ENCODE measurements around the gene METTL16.
"Not testable (repeated sequence)": the region's sequence is repeated elsewhere in the genome, so short reads cannot be mapped to it uniquely, and the experiment has no call there.

METTL16 gene

GRCh38 chr17:2542056-2542455, 30.4 kb upstream of the METTL16 start:
- TF ChIP-seq PAX5 (IDR thresholded peaks at IDR 0.05; ENCODE audit: insufficient read depth, low read length, severe bottlenecking) (no peak), POLR2AphosphoS5 (IDR thresholded peaks at IDR 0.05; ENCODE audit: low read depth, low read length) (no peak), POLR2A (IDR thresholded peaks at IDR 0.05; ENCODE audit: low read depth, low read length) (no peak), POU2F2 (IDR thresholded peaks at IDR 0.05; ENCODE audit: low read depth, low read length) (no peak), TAF1 (IDR thresholded peaks at IDR 0.05; ENCODE audit: low read depth, low read length) (no peak), SPI1 (IDR thresholded peaks at IDR 0.05; ENCODE audit: low read depth, low read length) (no peak)
- DNase-seq (ENCODE audit: insufficient read length, low spot score) (no peak), FAIRE-seq (no peak)

- FAIRE-seq; DNase-seq (ENCODE audit: insufficient read length, low spot score): not testable (repeated sequence)
Observed at GRCh38 chr17:2537579-2537978, 25.9 kb upstream of the METTL16 start.

GRCh38 chr17:2532146-2532720, 20.5 kb upstream of the METTL16 start:
- TF ChIP-seq TAF1 (IDR thresholded peaks at IDR 0.05; ENCODE audit: low read depth, low read length): no peak
- TF ChIP-seq POLR2A (IDR thresholded peaks at IDR 0.05; ENCODE audit: low read depth, low read length): no peak
- TF ChIP-seq POU2F2 (IDR thresholded peaks at IDR 0.05; ENCODE audit: low read depth, low read length): no peak
- TF ChIP-seq POLR2AphosphoS5 (IDR thresholded peaks at IDR 0.05; ENCODE audit: low read depth, low read length): no peak
- no peak for TF ChIP-seq PAX5 (IDR thresholded peaks at IDR 0.05; ENCODE audit: insufficient read depth, low read length, severe bottlenecking)
- TF ChIP-seq SPI1 (IDR thresholded peaks at IDR 0.05; ENCODE audit: low read depth, low read length): no peak
- FAIRE-seq (no peak), DNase-seq (ENCODE audit: insufficient read length, low spot score) (no peak)

- not testable (repeated sequence) for DNase-seq (ENCODE audit: insufficient read length, low spot score)
- peak; percentile 59 for FAIRE-seq
Observed at GRCh38 chr17:2531243-2531954, 19.7 kb upstream of the METTL16 start.

GRCh38 chr17:2521775-2522410, 10.2 kb upstream of the METTL16 start:
- DNase-seq (ENCODE audit: insufficient read length, low spot score); FAIRE-seq: not testable (repeated sequence)

GRCh38 chr17:2521257-2521656, 9.6 kb upstream of the METTL16 start:
- no peak for TF ChIP-seq POLR2AphosphoS5 (IDR thresholded peaks at IDR 0.05; ENCODE audit: low read depth, low read length)
- no peak for TF ChIP-seq POU2F2 (IDR thresholded peaks at IDR 0.05; ENCODE audit: low read depth, low read length)
- TF ChIP-seq POLR2A (IDR thresholded peaks at IDR 0.05; ENCODE audit: low read depth, low read length): no peak
- TF ChIP-seq TAF1 (IDR thresholded peaks at IDR 0.05; ENCODE audit: low read depth, low read length): no peak
- no peak for TF ChIP-seq PAX5 (IDR thresholded peaks at IDR 0.05; ENCODE audit: insufficient read depth, low read length, severe bottlenecking)
- TF ChIP-seq SPI1 (IDR thresholded peaks at IDR 0.05; ENCODE audit: low read depth, low read length): no peak
- FAIRE-seq: no peak
- no peak for DNase-seq (ENCODE audit: insufficient read length, low spot score)

GRCh38 chr17:2517539-2517938, 5.9 kb upstream of the METTL16 start:
- FAIRE-seq (no peak), DNase-seq (ENCODE audit: insufficient read length, low spot score) (no peak)
- TF ChIP-seq SPI1 (IDR thresholded peaks at IDR 0.05; ENCODE audit: low read depth, low read length) (no peak), PAX5 (IDR thresholded peaks at IDR 0.05; ENCODE audit: insufficient read depth, low read length, severe bottlenecking) (no peak), POLR2A (IDR thresholded peaks at IDR 0.05; ENCODE audit: low read depth, low read length) (no peak), POLR2AphosphoS5 (IDR thresholded peaks at IDR 0.05; ENCODE audit: low read depth, low read length) (no peak), POU2F2 (IDR thresholded peaks at IDR 0.05; ENCODE audit: low read depth, low read length) (no peak), TAF1 (IDR thresholded peaks at IDR 0.05; ENCODE audit: low read depth, low read length) (no peak)

- no peak for DNase-seq (ENCODE audit: insufficient read length, low spot score)
- TF ChIP-seq PAX5 (IDR thresholded peaks at IDR 0.05; ENCODE audit: insufficient read depth, low read length, severe bottlenecking): no peak
- TF ChIP-seq POU2F2 (IDR thresholded peaks at IDR 0.05; ENCODE audit: low read depth, low read length): no peak
- no peak for TF ChIP-seq SPI1 (IDR thresholded peaks at IDR 0.05; ENCODE audit: low read depth, low read length)
- TF ChIP-seq POLR2AphosphoS5 (IDR thresholded peaks at IDR 0.05; ENCODE audit: low read depth, low read length): no peak
- TF ChIP-seq TAF1 (IDR thresholded peaks at IDR 0.05; ENCODE audit: low read depth, low read length): no peak
- TF ChIP-seq POLR2A (IDR thresholded peaks at IDR 0.05; ENCODE audit: low read depth, low read length): no peak
- no peak for FAIRE-seq
Observed at GRCh38 chr17:2511138-2511461, 588 bp downstream of the METTL16 start.

GRCh38 chr17:2510559-2510958, 1.1 kb downstream of the METTL16 start:
- DNase-seq (ENCODE audit: insufficient read length, low spot score): no peak
- TF ChIP-seq POU2F2 (IDR thresholded peaks at IDR 0.05; ENCODE audit: low read depth, low read length) (no peak), POLR2A (IDR thresholded peaks at IDR 0.05; ENCODE audit: low read depth, low read length) (no peak), SPI1 (IDR thresholded peaks at IDR 0.05; ENCODE audit: low read depth, low read length) (no peak), POLR2AphosphoS5 (IDR thresholded peaks at IDR 0.05; ENCODE audit: low read depth, low read length) (no peak), TAF1 (IDR thresholded peaks at IDR 0.05; ENCODE audit: low read depth, low read length) (no peak), PAX5 (IDR thresholded peaks at IDR 0.05; ENCODE audit: insufficient read depth, low read length, severe bottlenecking) (no peak)
- FAIRE-seq: no peak

GRCh38 chr17:2508035-2508434, 3.7 kb downstream of the METTL16 start:
- DNase-seq (ENCODE audit: insufficient read length, low spot score) (no peak), FAIRE-seq (no peak)
- TF ChIP-seq PAX5 (IDR thresholded peaks at IDR 0.05; ENCODE audit: insufficient read depth, low read length, severe bottlenecking): no peak
- no peak for TF ChIP-seq POLR2A (IDR thresholded peaks at IDR 0.05; ENCODE audit: low read depth, low read length)
- TF ChIP-seq SPI1 (IDR thresholded peaks at IDR 0.05; ENCODE audit: low read depth, low read length): no peak
- TF ChIP-seq POU2F2 (IDR thresholded peaks at IDR 0.05; ENCODE audit: low read depth, low read length): no peak
- no peak for TF ChIP-seq TAF1 (IDR thresholded peaks at IDR 0.05; ENCODE audit: low read depth, low read length)
- no peak for TF ChIP-seq POLR2AphosphoS5 (IDR thresholded peaks at IDR 0.05; ENCODE audit: low read depth, low read length)

- not testable (repeated sequence) for FAIRE-seq
Observed at GRCh38 chr17:2507015-2507414, 4.7 kb downstream of the METTL16 start.

More at GRCh38 chr17:2507015-2507414, 4.7 kb downstream of the METTL16 start:
- not testable (repeated sequence) for DNase-seq (ENCODE audit: insufficient read length, low spot score)

Measured in GM12891 (cell line).